Measurements from ENCODE around the gene ESPNL. TPM values are rescaled to one million over a fixed set of nuclear protein-coding genes. Genes with fewer than 3 reads are reported as not detected.

The ESPNL gene
- total RNA-seq, 1 experiment from 2014 or later: 0.19 TPM

DNA sequence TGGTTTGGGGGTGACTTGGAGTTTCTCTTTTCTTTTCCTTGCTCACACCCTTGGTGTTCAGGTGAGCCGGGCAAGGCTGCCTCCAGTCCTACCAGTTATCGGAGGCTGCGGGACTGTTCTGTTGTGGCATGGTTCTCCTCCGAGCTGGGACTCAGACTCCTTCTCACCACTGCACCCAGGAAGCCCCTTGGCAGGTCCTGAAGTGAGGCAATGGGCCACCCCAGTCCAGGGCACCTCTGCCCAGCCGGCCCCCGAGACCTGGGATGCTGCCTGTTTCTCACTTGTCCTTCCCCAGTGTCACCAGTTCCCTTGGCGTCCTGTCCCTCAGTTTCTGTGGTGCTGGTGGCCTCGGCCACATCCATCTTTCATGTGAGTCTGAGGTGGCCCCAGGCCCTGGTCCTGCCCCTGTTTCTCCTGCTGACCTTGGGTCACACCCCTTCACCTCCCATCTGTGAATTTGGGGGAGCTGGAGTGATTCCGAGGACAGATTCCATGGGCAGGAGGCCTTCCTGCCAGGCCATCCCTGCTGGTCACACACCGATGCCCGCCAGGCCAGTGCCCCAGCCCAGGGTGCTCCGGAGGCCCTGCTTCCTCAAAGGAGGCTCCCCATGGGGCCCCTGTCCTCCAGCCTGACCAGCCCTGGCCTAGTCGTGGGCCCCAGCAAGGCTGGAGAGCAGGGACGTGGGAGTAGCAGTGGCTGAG lies 31.8 kb downstream of the ESPNL start:
- Mint-ChIP-seq H3K9me3 (ENCODE audit: low read depth, unreplicated experiment) (no peaks in the 10 kb centered on the region), H3K4me1 (ENCODE audit: low read depth, unreplicated experiment) (peaks cover 6% of the 10 kb centered on the region)

DNA sequence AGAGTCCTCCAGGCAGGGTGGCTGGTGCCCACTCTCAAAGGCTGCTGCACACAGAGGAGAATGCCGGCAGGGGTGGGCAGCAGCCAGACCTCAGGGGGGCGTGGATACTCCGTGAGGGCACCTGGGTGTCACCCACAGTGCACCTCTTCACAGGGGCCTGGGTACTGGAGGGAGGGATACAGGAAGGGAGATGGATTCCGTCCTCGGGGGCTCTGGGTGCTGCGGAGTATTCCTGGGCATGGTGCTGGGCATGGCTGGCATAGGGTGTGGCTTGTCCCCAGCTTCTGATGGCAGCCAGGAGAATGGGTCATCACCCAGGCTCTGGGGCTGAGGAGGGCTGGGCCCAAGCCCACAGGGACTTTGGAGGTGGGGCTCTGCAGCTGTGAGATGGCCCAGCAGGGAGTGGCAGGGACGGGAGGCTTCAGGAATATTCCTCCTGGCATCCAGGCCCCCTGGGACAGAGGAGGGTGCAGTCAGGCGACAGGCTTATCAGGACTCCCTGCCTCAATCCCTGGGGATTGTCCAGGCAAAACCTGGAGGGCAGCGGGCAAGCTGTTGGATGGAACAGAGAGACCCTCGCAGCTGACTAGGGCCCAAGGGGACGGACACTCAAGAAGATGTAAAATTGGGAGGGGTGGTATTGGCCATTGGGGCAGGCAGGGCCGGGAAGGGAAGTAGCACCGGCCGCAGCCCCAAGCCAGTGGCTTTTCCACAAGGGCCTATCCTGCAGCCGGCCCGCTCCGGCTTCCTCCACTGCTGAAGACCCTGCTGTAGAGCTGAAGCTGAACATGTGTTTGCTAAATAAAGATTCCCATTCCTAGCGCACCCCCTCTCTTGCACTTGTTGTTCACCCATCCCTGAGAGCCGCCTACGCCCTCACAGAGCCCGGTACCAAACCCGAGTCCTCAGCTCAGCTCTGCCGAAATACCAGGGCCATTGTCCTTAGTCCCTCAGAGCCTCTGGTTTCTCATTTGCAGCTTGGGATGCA lies 32.6 kb downstream of the ESPNL start:
- DNase-seq: no peak
- Mint-ChIP-seq H3K27ac (ENCODE audit: unreplicated experiment) (no peak overlapping the region), H3K27me3 (ENCODE audit: unreplicated experiment) (peaks cover 7% of the 10 kb centered on the region), H3K4me1 (ENCODE audit: low read depth, unreplicated experiment) (peaks cover 6% of the 10 kb centered on the region), H3K36me3 (ENCODE audit: insufficient read depth, unreplicated experiment) (no peaks in the 10 kb centered on the region), H3K4me3 (ENCODE audit: low read depth, unreplicated experiment) (no peak overlapping the region), H3K9me3 (ENCODE audit: low read depth, unreplicated experiment) (no peaks in the 10 kb centered on the region)
- CTCF ChIA-PET: interaction anchor here (0.7 kb wide), 1 partner anchor 19 kb away, joined by 3 read pairs; no protein-coding TSS in a partner anchor
- intact Hi-C loops (cut with micrococcal nuclease; ENCODE audit: unreplicated experiment): no loop called here
- BruUV-seq (replicated peaks): no TSS peak
- TF ChIP-seq, protein P1, sequence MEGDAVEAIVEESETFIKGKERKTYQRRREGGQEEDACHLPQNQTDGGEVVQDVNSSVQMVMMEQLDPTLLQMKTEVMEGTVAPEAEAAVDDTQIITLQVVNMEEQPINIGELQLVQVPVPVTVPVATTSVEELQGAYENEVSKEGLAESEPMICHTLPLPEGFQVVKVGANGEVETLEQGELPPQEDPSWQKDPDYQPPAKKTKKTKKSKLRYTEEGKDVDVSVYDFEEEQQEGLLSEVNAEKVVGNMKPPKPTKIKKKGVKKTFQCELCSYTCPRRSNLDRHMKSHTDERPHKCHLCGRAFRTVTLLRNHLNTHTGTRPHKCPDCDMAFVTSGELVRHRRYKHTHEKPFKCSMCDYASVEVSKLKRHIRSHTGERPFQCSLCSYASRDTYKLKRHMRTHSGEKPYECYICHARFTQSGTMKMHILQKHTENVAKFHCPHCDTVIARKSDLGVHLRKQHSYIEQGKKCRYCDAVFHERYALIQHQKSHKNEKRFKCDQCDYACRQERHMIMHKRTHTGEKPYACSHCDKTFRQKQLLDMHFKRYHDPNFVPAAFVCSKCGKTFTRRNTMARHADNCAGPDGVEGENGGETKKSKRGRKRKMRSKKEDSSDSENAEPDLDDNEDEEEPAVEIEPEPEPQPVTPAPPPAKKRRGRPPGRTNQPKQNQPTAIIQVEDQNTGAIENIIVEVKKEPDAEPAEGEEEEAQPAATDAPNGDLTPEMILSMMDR (IDR thresholded peaks at IDR 0.05; ENCODE audit: unreplicated experiment): no peak

More for the DNA sequence above, 31.8 kb downstream of the ESPNL start:
- Mint-ChIP-seq H3K36me3 (ENCODE audit: insufficient read depth, unreplicated experiment) (no peaks in the 10 kb centered on the region), H3K4me3 (ENCODE audit: low read depth, unreplicated experiment) (no peak overlapping the region), H3K27ac (ENCODE audit: unreplicated experiment) (no peak overlapping the region), H3K27me3 (ENCODE audit: unreplicated experiment) (peaks cover 7% of the 10 kb centered on the region)
- TF ChIP-seq, protein P1 (IDR thresholded peaks at IDR 0.05; ENCODE audit: unreplicated experiment): no peak
- BruUV-seq (replicated peaks): no TSS peak
- DNase-seq: no peak
- CTCF ChIA-PET: no interaction called here
- intact Hi-C loops (cut with micrococcal nuclease; ENCODE audit: unreplicated experiment): no loop called here

DNA sequence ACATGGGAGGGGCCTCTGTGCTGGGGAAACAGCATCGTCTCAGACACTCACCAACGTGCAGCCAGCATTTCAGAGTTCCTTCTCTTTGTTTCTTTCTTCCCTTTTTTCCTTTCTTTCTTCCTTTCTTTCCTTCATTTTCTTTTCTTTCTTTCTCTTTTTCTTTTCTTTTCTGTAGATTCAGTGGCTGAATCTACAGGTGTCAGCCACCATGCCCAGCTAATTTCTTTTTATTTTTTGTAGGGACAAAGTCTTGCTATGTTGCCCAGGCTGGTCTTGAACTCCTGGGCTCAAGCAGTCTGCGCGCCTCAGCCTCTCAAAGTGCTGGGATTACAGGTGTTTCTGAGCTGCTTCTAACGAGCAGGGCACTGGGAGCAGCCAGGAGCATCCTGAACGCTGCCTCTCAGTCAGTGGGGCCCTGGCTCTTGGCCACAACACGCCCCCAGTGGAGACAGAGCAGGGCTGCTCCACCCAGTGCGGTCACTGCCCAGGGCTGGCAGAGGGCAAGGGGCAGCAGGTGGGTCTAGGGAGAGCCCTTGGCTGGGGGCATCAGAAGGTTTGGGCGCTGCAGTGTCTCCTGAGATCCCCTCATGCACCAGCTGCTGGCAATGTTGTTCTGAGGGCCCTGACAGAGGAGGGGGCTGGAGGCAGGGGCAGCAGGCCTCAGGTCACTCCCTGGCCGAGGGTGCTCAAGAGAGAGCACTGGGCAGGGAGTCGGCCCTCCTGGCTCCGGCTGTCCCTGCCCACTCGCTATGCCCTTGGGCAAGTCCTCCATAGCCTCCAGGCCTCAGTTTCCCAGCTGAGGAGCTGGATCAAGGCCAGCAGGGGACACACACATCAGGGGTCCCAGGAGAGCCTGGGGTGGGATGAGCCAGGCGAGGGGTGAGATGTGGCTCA lies 33.6 kb downstream of the ESPNL start:
- CTCF ChIA-PET: interaction anchor here (0.7 kb wide), 1 partner anchor 18 kb away, joined by 3 read pairs; no protein-coding TSS in a partner anchor
- peaks cover 7% of the 10 kb centered on the region for H3K27me3 Mint-ChIP-seq (ENCODE audit: unreplicated experiment)
- TF ChIP-seq, protein P1 (IDR thresholded peaks at IDR 0.05; ENCODE audit: unreplicated experiment): no peak
- no peaks in the 10 kb centered on the region for H3K9me3 Mint-ChIP-seq (ENCODE audit: low read depth, unreplicated experiment)
- intact Hi-C loops (cut with micrococcal nuclease; ENCODE audit: unreplicated experiment): no loop called here
- peak; percentile 35 for DNase-seq
- H3K4me1 Mint-ChIP-seq (ENCODE audit: low read depth, unreplicated experiment): peaks cover 6% of the 10 kb centered on the region
- no peak overlapping the region for H3K27ac Mint-ChIP-seq (ENCODE audit: unreplicated experiment)
- no TSS peak for BruUV-seq (replicated peaks)
- H3K36me3 Mint-ChIP-seq (ENCODE audit: insufficient read depth, unreplicated experiment): no peaks in the 10 kb centered on the region
- H3K4me3 Mint-ChIP-seq (ENCODE audit: low read depth, unreplicated experiment): no peak overlapping the region

DNA sequence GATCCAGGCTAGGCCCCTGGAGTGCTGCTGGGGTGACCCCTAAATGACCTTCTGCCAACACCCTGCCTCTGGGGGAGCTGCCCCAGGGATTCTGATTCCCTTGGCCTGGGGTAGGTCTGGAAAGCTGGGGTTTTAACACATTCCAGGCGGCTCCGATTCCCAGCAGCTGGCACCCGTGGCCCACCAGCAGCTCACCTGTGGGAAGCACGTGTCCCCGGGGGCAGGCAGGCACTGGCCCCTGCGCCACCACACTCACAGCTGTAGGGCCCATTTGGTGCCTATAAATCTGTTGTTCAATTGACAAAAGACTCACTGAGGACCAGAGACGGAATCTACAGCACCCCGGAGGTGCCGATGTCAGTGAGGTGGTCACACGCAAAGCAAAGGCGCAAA lies 34.2 kb downstream of the ESPNL start:
- Mint-ChIP-seq H3K4me3 (ENCODE audit: low read depth, unreplicated experiment) (no peak overlapping the region), H3K27ac (ENCODE audit: unreplicated experiment) (no peak overlapping the region), H3K36me3 (ENCODE audit: insufficient read depth, unreplicated experiment) (no peaks in the 10 kb centered on the region), H3K27me3 (ENCODE audit: unreplicated experiment) (peaks cover 7% of the 10 kb centered on the region), H3K4me1 (ENCODE audit: low read depth, unreplicated experiment) (peaks cover 6% of the 10 kb centered on the region), H3K9me3 (ENCODE audit: low read depth, unreplicated experiment) (no peaks in the 10 kb centered on the region)
- CTCF ChIA-PET: no interaction called here
- intact Hi-C loops (cut with micrococcal nuclease; ENCODE audit: unreplicated experiment): no loop called here
- DNase-seq: no peak
- TF ChIP-seq, protein P1 (IDR thresholded peaks at IDR 0.05; ENCODE audit: unreplicated experiment): no peak
- BruUV-seq (replicated peaks): no TSS peak

All from Calu3 (cell line).